Left cardiac atrium (tissue), 4 donors: ENCODE results near the gene IFITM5. TPM values are rescaled to one million over a fixed set of nuclear protein-coding genes. Genes with fewer than 3 reads are reported as not detected.
"Not testable (repeated sequence)": the region's sequence is repeated elsewhere in the genome, so short reads cannot be mapped to it uniquely, and the experiment has no call there.

Experiments used
- ATAC-seq, 2 donors: fragments of 200-7000 bp; cut with Tn5 transposase; one replicate each; pipeline ENCODE4 v1.9.1; 2020; ENCODE audit warnings: mild to moderate bottlenecking in 2 of 2, moderate library complexity in 2 of 2
- DNase-seq: peaks from one replicate; pipeline ENCODE4 v3.0.0-alpha.2; 2020
- intact Hi-C, 2 donors: fragments of 100-400 bp; cut with DNase I; formaldehyde crosslinking; loops; one replicate each; pipeline versions ENCODE4 v1.14.1 to v1.15.1; 2022 to 2023
- total RNA-seq, 2 donors: library from RNA; stranded (reverse); fragmentation: NEBNext Ultra II Directional; extraction: Animal tissue kit (Norgen Biotek cat#: 25700); gene quantifications; one replicate each; pipeline ENCODE4 v1.2.1, GENCODE V29; 2021
- donor health status: DM: no; HTN: yes; CAD: no.
- donor health status: DM: no; HTN: yes; CAD: no; lungs with severe emphysema.
- donor health status: DM: yes; HTN: yes; CAD: no.
- donor health status: Dilated cardiomyopathy.

Gene IFITM5
- total RNA-seq, 2 donors from 2014 or later: not detected

GRCh38 chr11:329886-330253, 30.5 kb upstream of the IFITM5 start:
- ATAC-seq (no peak), DNase-seq (no peak)
- intact Hi-C loops: no loop called here

GRCh38 chr11:328516-329100, 29.3 kb upstream of the IFITM5 start:
- intact Hi-C loops, ATAC-seq: not testable (repeated sequence)

GRCh38 chr11:328012-328411, 28.7 kb upstream of the IFITM5 start:
- ATAC-seq (no peak), DNase-seq (no peak)

More at GRCh38 chr11:328516-329100, 29.3 kb upstream of the IFITM5 start:
- DNase-seq: not testable (repeated sequence)

GRCh38 chr11:327581-327923, 28.2 kb upstream of the IFITM5 start:
- DNase-seq (no peak), ATAC-seq (no peak)
- intact Hi-C loops: no loop called here

More at GRCh38 chr11:328012-328411, 28.7 kb upstream of the IFITM5 start:
- intact Hi-C loops: no loop called here

- intact Hi-C loops: no loop called here
- ATAC-seq (peak; percentile 87 to 89), DNase-seq (peak; percentile 92)
Measured at GRCh38 chr11:326842-327580, 27.7 kb upstream of the IFITM5 start.

GRCh38 chr11:326592-326841, 27.2 kb upstream of the IFITM5 start:
- ATAC-seq (peak; percentile 2 to 5), DNase-seq (no peak)

GRCh38 chr11:325796-326591, 26.7 kb upstream of the IFITM5 start:
- ATAC-seq (no peak), DNase-seq (no peak)
- intact Hi-C loops: no loop called here

More at GRCh38 chr11:326592-326841, 27.2 kb upstream of the IFITM5 start:
- intact Hi-C loops: no loop called here

GRCh38 chr11:324593-325517, 25.5 kb upstream of the IFITM5 start:
- ATAC-seq, intact Hi-C loops: not testable (repeated sequence)
- DNase-seq: peak; percentile 57

- DNase-seq (no peak), ATAC-seq (no peak)
- intact Hi-C loops: no loop called here
Measured at GRCh38 chr11:324156-324555, 24.8 kb upstream of the IFITM5 start.

- ATAC-seq: peak; percentile 4 to 17
- intact Hi-C loops: not testable (repeated sequence)
Measured at GRCh38 chr11:319888-320273, 20.6 kb upstream of the IFITM5 start.

GRCh38 chr11:319121-319887, 20.0 kb upstream of the IFITM5 start:
- ATAC-seq: peak; percentile 32 to 40
- DNase-seq: peak; percentile 52
- intact Hi-C loops: not testable (repeated sequence)

More at GRCh38 chr11:319888-320273, 20.6 kb upstream of the IFITM5 start:
- not testable (repeated sequence) for DNase-seq

- ATAC-seq: peak; percentile 68 to 75
- intact Hi-C loops, DNase-seq: not testable (repeated sequence)
Measured at GRCh38 chr11:318405-319120, 19.2 kb upstream of the IFITM5 start.

- ATAC-seq, DNase-seq: not testable (repeated sequence)
- intact Hi-C loops: loop anchor here in 1 of 2 donors (2.0 kb wide), 1 partner anchor 37 kb away; no protein-coding TSS in a partner anchor
Measured at GRCh38 chr11:317668-318404, 18.5 kb upstream of the IFITM5 start.

GRCh38 chr11:316891-317301, 17.6 kb upstream of the IFITM5 start:
- ATAC-seq: no peak
- DNase-seq: no peak
- intact Hi-C loops: loop anchor here in 1 of 2 donors (2.0 kb wide), 1 partner anchor 38 kb away; no protein-coding TSS in a partner anchor

- intact Hi-C loops: loop anchor here in 1 of 2 donors (2.0 kb wide), 1 partner anchor 39 kb away; no protein-coding TSS in a partner anchor
- DNase-seq (peak; percentile 66), ATAC-seq (no peak)
Measured at GRCh38 chr11:316031-316701, 16.8 kb upstream of the IFITM5 start.

- DNase-seq (no peak), ATAC-seq (no peak)
- intact Hi-C loops: no loop called here
Measured at GRCh38 chr11:315516-315994, 16.2 kb upstream of the IFITM5 start.
